Endothelial cell of umbilical vein (primary cell): ENCODE measurements around the gene EFHC2. TPM values are rescaled to one million over a fixed set of nuclear protein-coding genes. Genes with fewer than 3 reads are reported as not detected.

Experiments
- BruUV-seq: library from RNA; stranded (reverse); fragments of 400-500 nt; replicated peaks from 2 replicates; lab custom pipeline; 2021; lab: Mats Ljungman, UMichigan
- CTCF ChIA-PET: fragments of 300-600, 350-600 bp; sonication (Branson Sonifier 250); formaldehyde crosslinking; loops from one replicate; lab custom pipeline; 2021; ENCODE audit warnings: antibody characterized with exemption, inconsistent platforms; lab: Charles Lee
- POLR2A ChIA-PET: fragments of 300-600, 350-600 bp; sonication (Branson Sonifier 250); formaldehyde crosslinking; loops from one replicate; lab custom pipeline; 2021; ENCODE audit warnings: antibody characterized with exemption, inconsistent platforms; lab: Charles Lee
- DNase-seq: peaks from one replicate; pipeline ENCODE4 v3.0.0-alpha.2; 2011; ENCODE audit warnings: low read depth, low spot score
- FAIRE-seq: peaks from 2 replicates; lab custom pipeline; 2011; peaks lifted over from hg19 to GRCh38; lab: Jason Lieb, UNC
- H2AFZ ChIP-seq: 2 replicates; pipeline ENCODE4 v1.6.0; 2012; ENCODE audit warnings: low read depth, low read length, control low read depth, inconsistent platforms
- H3K27ac ChIP-seq: 2 replicates; pipeline ENCODE4 v1.5.1; 2011; ENCODE audit warnings: low read depth, mild to moderate bottlenecking, control low read depth, low read length, moderate library complexity; ENCODE audit not compliant: insufficient read depth
- H3K27me3 ChIP-seq, 2 experiments: 2 replicates each; pipeline versions ENCODE4 v1.6.0 to v1.6.1; 2011; ENCODE audit warnings: low read length in 2 of 2, mixed read lengths in 1 of 2; ENCODE audit not compliant: control insufficient read depth in 2 of 2, insufficient read depth in 2 of 2
- H3K36me3 ChIP-seq, 2 experiments: 2 replicates in 1 of 2; 3 replicates in 1 of 2; pipeline ENCODE4 v1.5.1; 2011; ENCODE audit warnings: low read length in 2 of 2, mild to moderate bottlenecking in 1 of 2, moderate library complexity in 1 of 2; ENCODE audit not compliant: control insufficient read depth in 2 of 2, insufficient read depth in 2 of 2; ENCODE audit errors: extremely low read depth in 1 of 2
- H3K4me1 ChIP-seq: 3 replicates; pipeline ENCODE4 v1.5.1; 2011; ENCODE audit warnings: mild to moderate bottlenecking, low read length; ENCODE audit not compliant: control insufficient read depth, insufficient read depth; ENCODE audit errors: extremely low read depth
- H3K4me2 ChIP-seq: 2 replicates; pipeline ENCODE4 v1.6.1; 2011; ENCODE audit warnings: low read length, control low read depth, mixed read lengths; ENCODE audit not compliant: insufficient read depth
- H3K4me3 ChIP-seq, 3 experiments: fragments of 200-600 bp in 1 of 3; sonication (generic), shearing (Covaris generic) in 1 of 3; replicated peaks in 1 of 3; 2 replicates each; pipeline ENCODE4 v1.5.1; 2011 to 2016; ENCODE audit warnings: control low read depth in 3 of 3, low read length in 3 of 3, mild to moderate bottlenecking in 2 of 3, inconsistent platforms in 1 of 3, low read depth in 1 of 3, moderate library complexity in 1 of 3; ENCODE audit not compliant: insufficient read depth in 1 of 3
- H3K79me2 ChIP-seq: 2 replicates; pipeline ENCODE4 v1.6.0; 2012; ENCODE audit warnings: low read length, inconsistent platforms; ENCODE audit not compliant: control insufficient read depth, insufficient read depth
- H3K9ac ChIP-seq: replicated peaks from 2 replicates; pipeline ENCODE3; 2011; ENCODE audit warnings: low read length, control low read depth; ENCODE audit not compliant: insufficient read depth; ENCODE audit errors: extremely low read depth
- H3K9me1 ChIP-seq: replicated peaks from 3 replicates; pipeline ENCODE4 v1.6.0; 2011; ENCODE audit warnings: mild to moderate bottlenecking, low read length; ENCODE audit not compliant: control insufficient read depth, insufficient read depth; ENCODE audit errors: extremely low read depth
- H3K9me3 ChIP-seq: replicated peaks from 2 replicates; pipeline ENCODE4 v1.5.1; 2012; ENCODE audit warnings: low read length, inconsistent platforms; ENCODE audit not compliant: control insufficient read depth, insufficient read depth
- H4K20me1 ChIP-seq: replicated peaks from 2 replicates; pipeline ENCODE3; 2011; ENCODE audit warnings: mild to moderate bottlenecking, low read length; ENCODE audit not compliant: control insufficient read depth, insufficient read depth; ENCODE audit errors: extremely low read depth
- CTCF ChIP-seq, 2 donors: IDR thresholded peaks; 1 replicate in 1 of 2; 2 replicates in 1 of 2; pipeline ENCODE4 v1.5.1; 2011; ENCODE audit warnings: low read length in 2 of 2, mild to moderate bottlenecking in 2 of 2, moderate library complexity in 2 of 2, control low read depth in 1 of 2, inconsistent platforms in 1 of 2, low read depth in 1 of 2; ENCODE audit not compliant: insufficient read depth in 1 of 2; ENCODE audit errors: extremely low read depth in 1 of 2
- GATA2 ChIP-seq: IDR thresholded peaks from 2 replicates; pipeline ENCODE4 v1.7.0; 2011; ENCODE audit warnings: low read depth, mild to moderate bottlenecking, moderate library complexity, mixed read lengths, low read length; ENCODE audit not compliant: insufficient read length, insufficient read depth
- MAX ChIP-seq: IDR thresholded peaks from 2 replicates; pipeline ENCODE4 v1.6.1; 2011; ENCODE audit not compliant: insufficient read depth, insufficient read length
- MYC ChIP-seq: IDR thresholded peaks from one replicate; pipeline ENCODE4 v1.6.1; 2011; ENCODE audit warnings: mild to moderate bottlenecking, low read depth, low read length
- POLR2A ChIP-seq: IDR thresholded peaks from 2 replicates; pipeline ENCODE4 v1.6.1; 2012; ENCODE audit warnings: low read depth, mild to moderate bottlenecking, control low read depth, low read length
- POLR2AphosphoS5 ChIP-seq: IDR thresholded peaks from 2 replicates; pipeline ENCODE4 v1.6.1; 2012; ENCODE audit warnings: low read depth, mild to moderate bottlenecking, control low read depth, low read length, moderate library complexity; ENCODE audit not compliant: insufficient read depth
- dilution Hi-C: fragments of 300-500 bp; cut with MboI; formaldehyde crosslinking; loops from one replicate; pipeline ENCODE4 v1.15.0; 2019; ENCODE audit warnings: low sequenced_read_pairs; ENCODE audit not compliant: extremely low pct_ligation_motif_present
- intact Hi-C: fragments of 100-400 bp; cut with micrococcal nuclease; formaldehyde crosslinking; loops from one replicate; pipeline ENCODE4 v1.10.0; 2022
- polyA plus RNA-seq, 4 experiments: library from polyadenylated mRNA; depleted of rRNA in 3 of 4; stranded (reverse) in 3 of 4; unstranded in 1 of 4; fragments of >200 nt; gene quantifications; 2 replicates each; pipeline versions ENCODE4 v1.2.1 to v1.2.3, GENCODE V29; 2011 to 2012; ENCODE audit warnings: missing spikeins in 1 of 4
- total RNA-seq: library from RNA; stranded (reverse); gene quantifications from 2 replicates; pipeline ENCODE4 v1.2.3, GENCODE V29; 2021

Gene EFHC2
- total and polyA plus RNA-seq, 2 donors (not counting 3 experiments of a cell fraction or from before 2014, with no cell fraction given) = not detected

DNA sequence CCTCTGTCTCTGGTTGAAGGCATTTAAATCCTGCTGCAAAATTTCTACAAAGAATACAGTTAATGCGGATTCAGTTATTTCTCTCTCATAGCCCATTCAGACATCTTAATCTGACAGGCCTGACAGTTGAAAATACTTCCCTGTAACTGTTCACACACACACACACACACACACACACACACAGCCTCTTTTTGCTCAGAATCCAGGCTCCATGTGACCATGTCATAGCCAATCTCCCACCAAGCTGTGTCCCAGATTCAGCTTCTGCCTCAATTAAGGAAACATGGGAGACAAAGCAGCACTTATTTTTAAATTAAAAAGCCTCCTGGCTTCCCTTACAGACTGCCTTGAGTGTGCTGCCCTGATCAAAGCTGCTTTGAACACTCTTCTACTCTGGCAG lies 49.3 kb upstream of the EFHC2 start:
- Histone ChIP-seq H3K4me1 (no peaks in the 10 kb centered on the region), H3K27ac (no peak overlapping the region), H3K4me3 (no peak overlapping the region), H3K79me2 (no peaks in the 10 kb centered on the region), H2AFZ (no peak overlapping the region), H3K9ac (no peak overlapping the region), H3K36me3 (no peaks in the 10 kb centered on the region), H3K27me3 (no peaks in the 10 kb centered on the region), H3K9me1 (no peaks in the 10 kb centered on the region), H3K9me3 (no peaks in the 10 kb centered on the region), H4K20me1 (no peaks in the 10 kb centered on the region), H3K4me2 (no peak overlapping the region)
- intact Hi-C loops (no loop called here), dilution Hi-C loops (no loop called here)
- no peak for DNase-seq
- no TSS peak for BruUV-seq
- TF ChIP-seq MYC = no peak
- TF ChIP-seq CTCF (IDR thresholded peaks at IDR 0.05; ENCODE audit: extremely low read depth in 1 of 2, insufficient read depth in 1 of 2, low read depth in 1 of 2, low read length in 2 of 2) = no peak
- no peak for TF ChIP-seq GATA2
- TF ChIP-seq MAX = no peak
- TF ChIP-seq POLR2AphosphoS5 = no peak
- TF ChIP-seq POLR2A = no peak
- no peak for FAIRE-seq
- ChIA-PET CTCF (no interaction called here), POLR2A (no interaction called here)
